HepG2 (cell line): ENCODE results near the gene ZNF212. TPM values are rescaled to one million over a fixed set of nuclear protein-coding genes. Genes with fewer than 3 reads are reported as not detected.

Experiments used
- CBX1 ChIP-seq: IDR thresholded peaks from one replicate; pipeline ENCODE4 v1.6.1; 2016; ENCODE audit warnings: antibody characterized with exemption, low read depth
- NFRKB ChIP-seq: fragments of 450-650 bp; IDR thresholded peaks from 2 replicates; pipeline ENCODE4 v1.6.1; 2017
- RFX5 ChIP-seq: IDR thresholded peaks from 2 replicates; pipeline ENCODE4 v1.6.1; 2011; ENCODE audit warnings: low read depth, low read length, improper control_type of control experiment
- ZFP36 ChIP-seq: fragments of 150-350 bp; IDR thresholded peaks from 2 replicates; pipeline ENCODE4 v1.6.1; 2018; ENCODE audit warnings: borderline replicate concordance, low read length, low read depth; ENCODE audit not compliant: partially characterized antibody
- ZNF224 ChIP-seq: sonication (generic); formaldehyde crosslinking; IDR thresholded peaks from 2 replicates; pipeline ENCODE4 v1.5.0; 2020; ENCODE audit warnings: mild to moderate bottlenecking, missing genetic modification reagents
- ZNF282 ChIP-seq: fragments of 450-650 bp; IDR thresholded peaks from 2 replicates; pipeline ENCODE4 v1.6.1; 2018; ENCODE audit not compliant: partially characterized antibody
- ZNF660 ChIP-seq: sonication (generic); formaldehyde crosslinking; IDR thresholded peaks from 2 replicates; pipeline ENCODE4 v1.5.1; 2020; ENCODE audit warnings: mild to moderate bottlenecking, low read depth, missing genetic modification reagents, borderline replicate concordance
- polyA plus RNA-seq, 8 experiments: library from polyadenylated mRNA; depleted of rRNA in 3 of 8; stranded (reverse) in 7 of 8; unstranded in 1 of 8; fragments of >200 nt; fragmentation: Illumina TruSeq in 4 of 8; extraction: Trizol in 4 of 8; gene quantifications; 2 replicates each; pipeline versions ENCODE4 v1.2.1 to v1.2.3, GENCODE V29; 2011 to 2016; ENCODE audit warnings: low read depth in 4 of 8, missing spikeins in 1 of 8, mixed read lengths in 1 of 8; ENCODE audit not compliant: insufficient read depth in 1 of 8
- total RNA-seq, 5 experiments: library from RNA; depleted of rRNA; stranded (reverse); fragments of >200 nt; fragmentation: Illumina TruSeq; extraction: Trizol; gene quantifications; 2 replicates each; pipeline ENCODE4 v1.2.3, GENCODE V29; 2016; ENCODE audit warnings: low read depth in 1 of 5
- TF ChIP-seq, protein P1 (sequence below): sonication (generic); formaldehyde crosslinking; IDR thresholded peaks from 2 replicates; pipeline ENCODE4 v1.4.0; 2020; ENCODE audit warnings: mild to moderate bottlenecking, low read depth, missing genetic modification reagents
- TF ChIP-seq, protein P2 (sequence below): sonication (generic); formaldehyde crosslinking; IDR thresholded peaks from 2 replicates; pipeline ENCODE4 v1.5.1; 2020; ENCODE audit warnings: mild to moderate bottlenecking, missing genetic modification reagents, borderline replicate concordance
- TF ChIP-seq, protein P3 (sequence below): sonication (generic); formaldehyde crosslinking; IDR thresholded peaks from 2 replicates; pipeline ENCODE4 v1.5.0; 2020; ENCODE audit warnings: mild to moderate bottlenecking, missing genetic modification reagents
- TF ChIP-seq, protein P4 (sequence below): sonication (generic); formaldehyde crosslinking; IDR thresholded peaks from 2 replicates; pipeline ENCODE4 v1.5.0; 2020; ENCODE audit warnings: mild to moderate bottlenecking, low read depth, missing genetic modification reagents, borderline replicate concordance

ZNF212 gene
- total and polyA plus RNA-seq, 2 of the 13 experiments (the other 11 are each of a cell fraction or from before 2014, with no cell fraction given), result 2.6 to 3.8 TPM

DNA sequence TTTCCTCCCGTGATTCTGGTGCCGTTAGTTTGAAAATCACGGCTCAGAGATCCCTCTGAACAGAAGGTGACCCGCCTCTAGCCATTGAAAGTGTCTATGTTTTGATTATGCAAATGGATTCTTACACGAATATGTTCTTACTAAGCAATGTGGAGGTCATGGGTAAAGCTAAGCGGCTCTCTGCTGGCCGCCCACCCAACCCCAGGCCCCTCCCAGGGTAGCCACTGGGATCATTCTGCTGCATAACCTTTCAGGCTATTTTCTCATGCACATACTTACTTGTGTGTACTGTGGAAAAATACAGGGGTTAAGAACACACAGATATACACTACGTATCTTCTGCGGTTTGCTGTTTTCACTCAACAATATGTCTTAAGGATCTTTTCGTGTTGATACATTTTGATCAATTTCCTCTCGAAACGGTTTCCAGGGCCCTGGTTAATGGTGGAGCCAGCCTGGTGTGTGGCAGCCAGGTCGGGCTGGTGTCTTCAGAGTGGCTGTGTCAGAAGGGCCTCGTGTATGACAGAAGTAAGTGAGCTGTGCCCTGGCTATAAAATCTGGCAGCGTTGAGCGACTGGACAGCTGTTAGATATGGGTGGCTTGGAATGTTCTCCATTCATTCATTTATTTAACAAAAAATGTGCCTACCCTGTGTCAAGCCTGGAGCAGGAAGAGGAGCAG is 52.5 kb downstream of the ZNF212 start (continued):
- TF ChIP-seq, protein P1, sequence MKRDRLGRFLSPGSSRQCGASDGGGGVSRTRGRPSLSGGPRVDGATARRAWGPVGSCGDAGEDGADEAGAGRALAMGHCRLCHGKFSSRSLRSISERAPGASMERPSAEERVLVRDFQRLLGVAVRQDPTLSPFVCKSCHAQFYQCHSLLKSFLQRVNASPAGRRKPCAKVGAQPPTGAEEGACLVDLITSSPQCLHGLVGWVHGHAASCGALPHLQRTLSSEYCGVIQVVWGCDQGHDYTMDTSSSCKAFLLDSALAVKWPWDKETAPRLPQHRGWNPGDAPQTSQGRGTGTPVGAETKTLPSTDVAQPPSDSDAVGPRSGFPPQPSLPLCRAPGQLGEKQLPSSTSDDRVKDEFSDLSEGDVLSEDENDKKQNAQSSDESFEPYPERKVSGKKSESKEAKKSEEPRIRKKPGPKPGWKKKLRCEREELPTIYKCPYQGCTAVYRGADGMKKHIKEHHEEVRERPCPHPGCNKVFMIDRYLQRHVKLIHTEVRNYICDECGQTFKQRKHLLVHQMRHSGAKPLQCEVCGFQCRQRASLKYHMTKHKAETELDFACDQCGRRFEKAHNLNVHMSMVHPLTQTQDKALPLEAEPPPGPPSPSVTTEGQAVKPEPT, result no peak
- TF ChIP-seq ZFP36, result no peak
- no peak for TF ChIP-seq ZNF660 (CRISPR knock-in tag)
- TF ChIP-seq NFRKB, result no peak
- TF ChIP-seq CBX1, result no peak
- TF ChIP-seq ZNF224 (CRISPR knock-in tag), result no peak
- no peak for TF ChIP-seq RFX5
- TF ChIP-seq, protein P2, sequence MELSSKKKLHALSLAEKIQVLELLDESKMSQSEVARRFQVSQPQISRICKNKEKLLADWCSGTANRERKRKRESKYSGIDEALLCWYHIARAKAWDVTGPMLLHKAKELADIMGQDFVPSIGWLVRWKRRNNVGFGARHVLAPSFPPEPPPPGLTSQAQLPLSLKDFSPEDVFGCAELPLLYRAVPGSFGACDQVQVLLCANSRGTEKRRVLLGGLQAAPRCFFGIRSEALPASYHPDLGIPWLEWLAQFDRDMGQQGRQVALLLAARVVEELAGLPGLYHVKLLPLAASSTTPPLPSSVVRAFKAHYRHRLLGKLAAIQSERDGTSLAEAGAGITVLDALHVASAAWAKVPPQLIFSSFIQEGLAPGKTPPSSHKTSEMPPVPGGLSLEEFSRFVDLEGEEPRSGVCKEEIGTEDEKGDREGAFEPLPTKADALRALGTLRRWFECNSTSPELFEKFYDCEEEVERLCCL (CRISPR knock-in tag), result no peak
- no peak for TF ChIP-seq ZNF282
- TF ChIP-seq, protein P3, sequence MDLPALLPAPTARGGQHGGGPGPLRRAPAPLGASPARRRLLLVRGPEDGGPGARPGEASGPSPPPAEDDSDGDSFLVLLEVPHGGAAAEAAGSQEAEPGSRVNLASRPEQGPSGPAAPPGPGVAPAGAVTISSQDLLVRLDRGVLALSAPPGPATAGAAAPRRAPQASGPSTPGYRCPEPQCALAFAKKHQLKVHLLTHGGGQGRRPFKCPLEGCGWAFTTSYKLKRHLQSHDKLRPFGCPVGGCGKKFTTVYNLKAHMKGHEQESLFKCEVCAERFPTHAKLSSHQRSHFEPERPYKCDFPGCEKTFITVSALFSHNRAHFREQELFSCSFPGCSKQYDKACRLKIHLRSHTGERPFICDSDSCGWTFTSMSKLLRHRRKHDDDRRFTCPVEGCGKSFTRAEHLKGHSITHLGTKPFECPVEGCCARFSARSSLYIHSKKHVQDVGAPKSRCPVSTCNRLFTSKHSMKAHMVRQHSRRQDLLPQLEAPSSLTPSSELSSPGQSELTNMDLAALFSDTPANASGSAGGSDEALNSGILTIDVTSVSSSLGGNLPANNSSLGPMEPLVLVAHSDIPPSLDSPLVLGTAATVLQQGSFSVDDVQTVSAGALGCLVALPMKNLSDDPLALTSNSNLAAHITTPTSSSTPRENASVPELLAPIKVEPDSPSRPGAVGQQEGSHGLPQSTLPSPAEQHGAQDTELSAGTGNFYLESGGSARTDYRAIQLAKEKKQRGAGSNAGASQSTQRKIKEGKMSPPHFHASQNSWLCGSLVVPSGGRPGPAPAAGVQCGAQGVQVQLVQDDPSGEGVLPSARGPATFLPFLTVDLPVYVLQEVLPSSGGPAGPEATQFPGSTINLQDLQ, result no peak
- TF ChIP-seq, protein P4, sequence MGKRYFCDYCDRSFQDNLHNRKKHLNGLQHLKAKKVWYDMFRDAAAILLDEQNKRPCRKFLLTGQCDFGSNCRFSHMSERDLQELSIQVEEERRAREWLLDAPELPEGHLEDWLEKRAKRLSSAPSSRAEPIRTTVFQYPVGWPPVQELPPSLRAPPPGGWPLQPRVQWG (CRISPR knock-in tag), result no peak
